ELR (cell line): ENCODE data around the gene RAB3GAP1.
"Not testable (repeated sequence)": the region's sequence is repeated elsewhere in the genome, so short reads cannot be mapped to it uniquely, and the experiment has no call there.

Experiments
- DNase-seq: peaks from one replicate; pipeline ENCODE4 v3.0.0-alpha.2; 2015; ENCODE audit warnings: low read depth

RAB3GAP1 gene

DNA sequence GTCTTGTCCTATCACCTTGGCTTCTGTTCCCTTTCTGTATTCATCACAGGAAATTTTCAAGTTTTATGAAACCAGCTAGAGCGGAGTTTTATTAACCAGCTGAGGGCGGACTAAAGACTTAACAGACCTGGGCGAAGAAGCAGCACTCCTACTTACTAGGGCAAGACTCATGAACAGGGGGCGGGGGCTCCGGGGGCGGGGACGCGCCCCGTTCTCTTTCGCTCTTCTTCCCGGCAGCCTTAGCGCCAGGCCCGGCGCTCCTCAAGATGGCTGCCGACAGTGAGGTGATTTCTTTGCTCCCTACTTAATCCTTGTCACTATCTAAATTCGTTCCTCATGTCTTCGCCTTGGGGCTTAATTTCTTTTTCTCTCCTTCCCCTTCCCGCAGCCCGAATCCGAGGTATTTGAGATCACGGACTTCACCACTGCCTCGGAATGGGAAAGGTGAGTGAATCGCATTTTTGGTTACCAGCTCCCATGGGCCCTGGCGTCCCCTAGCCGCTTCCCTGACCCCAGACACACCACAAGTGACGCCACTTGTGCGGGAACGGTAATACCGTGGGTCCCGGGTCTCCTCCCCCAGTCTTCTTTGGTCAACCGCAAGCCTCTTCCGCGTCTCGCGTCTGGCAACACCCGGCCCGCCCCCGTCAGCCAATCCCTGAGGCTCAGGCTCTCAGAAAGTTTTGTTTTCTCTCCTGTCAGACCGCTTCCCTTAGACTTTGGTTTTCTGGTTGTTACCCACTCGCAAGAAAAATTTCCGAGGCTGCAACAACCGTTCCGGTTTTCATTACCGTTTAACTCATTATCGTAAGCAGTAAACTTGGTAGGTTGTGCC lies at the start of gene RAB3GAP1:
Gene RAB3GAP1 (plus strand): TSS at position 251 of the 835 bp plus-strand sequence. CDS start 16 bp downstream, at position 267.
- DNase-seq: peak; percentile 89

DNA sequence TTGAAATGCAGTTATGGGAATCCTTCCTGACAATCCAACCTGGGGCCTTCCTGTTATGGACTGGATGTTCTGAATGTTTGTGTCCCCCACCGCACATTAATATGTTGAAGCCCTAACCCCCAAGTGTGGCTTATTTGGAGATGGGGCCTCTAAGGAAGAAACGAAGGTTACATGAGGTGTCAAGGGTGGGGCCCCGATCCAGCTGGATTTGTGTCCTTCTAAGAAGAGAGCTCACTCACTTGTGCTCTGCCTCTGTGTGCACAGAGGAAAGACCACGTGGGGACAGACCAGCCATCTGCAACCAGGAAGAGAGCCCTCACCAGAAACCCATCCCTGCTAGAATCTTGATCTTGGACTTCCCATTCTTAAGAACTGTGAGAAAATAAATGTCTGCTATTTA lies 49.3 kb upstream of the RAB3GAP1 start:
- no peak for DNase-seq

DNA sequence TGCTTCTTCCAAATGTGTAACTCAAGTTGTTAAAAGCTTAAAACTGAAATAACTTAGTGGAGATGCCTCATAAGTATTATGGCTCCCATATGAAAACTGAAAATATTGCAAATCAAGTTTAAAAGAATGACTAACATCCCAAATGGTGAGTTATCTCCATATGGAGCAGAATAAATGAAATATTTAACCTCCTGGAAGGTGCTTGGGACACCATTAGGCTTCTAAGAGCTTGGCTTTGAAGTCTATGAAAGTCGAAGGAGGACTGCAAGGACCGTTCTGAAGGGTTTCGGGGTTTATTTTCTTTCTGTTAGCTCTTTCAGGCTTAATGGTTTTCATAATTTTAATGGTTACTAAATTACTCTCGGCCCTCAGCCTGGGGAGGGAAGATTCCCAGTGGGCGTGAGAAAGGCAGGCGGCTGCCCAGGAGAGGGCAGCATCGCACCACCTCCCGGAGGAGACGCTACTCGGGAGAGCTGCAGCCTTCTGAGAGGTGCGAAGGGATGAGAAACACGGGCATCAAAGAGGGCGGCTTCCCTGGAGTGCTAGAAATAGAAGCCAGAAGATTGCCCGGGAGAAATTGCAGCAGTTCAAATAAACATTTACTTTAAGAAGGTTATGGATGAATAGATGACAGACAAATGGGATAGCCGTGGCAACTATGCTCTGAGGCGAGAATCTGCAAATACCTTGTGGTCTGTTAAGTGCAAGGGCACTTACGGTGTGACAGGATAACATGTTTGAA lies 47.9 kb upstream of the RAB3GAP1 start:
- peak; percentile 82 for DNase-seq

DNA sequence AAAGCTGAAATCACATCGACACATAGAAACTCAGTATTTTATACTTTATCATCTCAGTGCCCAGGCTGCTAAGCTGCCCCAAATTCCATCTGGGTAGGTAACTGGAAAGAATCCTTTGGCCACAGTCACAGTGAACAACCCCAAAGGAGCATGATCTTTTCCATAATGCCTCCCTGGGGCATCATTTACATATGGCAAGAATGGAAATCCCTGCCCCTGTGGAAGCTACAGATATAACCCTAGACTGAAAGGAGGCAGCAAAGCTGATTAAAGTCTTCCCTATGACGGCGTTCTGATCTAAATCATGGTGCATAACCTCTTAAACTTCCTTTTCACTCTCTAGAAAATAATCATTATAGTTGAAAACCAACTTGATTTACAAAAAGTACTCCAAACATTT lies 46.3 kb upstream of the RAB3GAP1 start:
- no peak for DNase-seq

DNA sequence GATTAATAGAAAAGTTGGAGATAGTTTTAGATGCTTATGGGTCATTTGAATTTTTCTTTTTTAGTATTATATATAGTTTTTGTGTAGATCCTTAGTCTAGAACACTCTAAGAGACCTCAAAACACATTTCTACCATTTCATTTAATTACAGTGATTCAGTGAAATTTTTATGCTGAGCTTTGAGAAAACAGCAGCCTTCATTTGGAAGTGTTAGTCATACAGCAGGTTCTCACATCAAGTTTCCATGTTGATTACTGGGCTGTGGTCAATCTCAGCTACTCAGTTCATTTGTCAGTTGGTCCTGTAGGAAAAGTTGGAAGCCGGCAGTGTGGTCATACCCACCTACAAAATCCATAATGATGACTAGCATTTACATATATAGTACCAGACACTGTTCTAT lies 42.8 kb upstream of the RAB3GAP1 start:
- DNase-seq: no peak

- no peak for DNase-seq
These were observed 41.7 kb upstream of the RAB3GAP1 start for GRCh38 chr2:135010200-135010942.

- DNase-seq: no peak
These were observed 40.5 kb upstream of the RAB3GAP1 start for GRCh38 chr2:135011633-135012032.

- DNase-seq: no peak
These were observed 30.5 kb upstream of the RAB3GAP1 start for GRCh38 chr2:135021618-135022017.

DNA sequence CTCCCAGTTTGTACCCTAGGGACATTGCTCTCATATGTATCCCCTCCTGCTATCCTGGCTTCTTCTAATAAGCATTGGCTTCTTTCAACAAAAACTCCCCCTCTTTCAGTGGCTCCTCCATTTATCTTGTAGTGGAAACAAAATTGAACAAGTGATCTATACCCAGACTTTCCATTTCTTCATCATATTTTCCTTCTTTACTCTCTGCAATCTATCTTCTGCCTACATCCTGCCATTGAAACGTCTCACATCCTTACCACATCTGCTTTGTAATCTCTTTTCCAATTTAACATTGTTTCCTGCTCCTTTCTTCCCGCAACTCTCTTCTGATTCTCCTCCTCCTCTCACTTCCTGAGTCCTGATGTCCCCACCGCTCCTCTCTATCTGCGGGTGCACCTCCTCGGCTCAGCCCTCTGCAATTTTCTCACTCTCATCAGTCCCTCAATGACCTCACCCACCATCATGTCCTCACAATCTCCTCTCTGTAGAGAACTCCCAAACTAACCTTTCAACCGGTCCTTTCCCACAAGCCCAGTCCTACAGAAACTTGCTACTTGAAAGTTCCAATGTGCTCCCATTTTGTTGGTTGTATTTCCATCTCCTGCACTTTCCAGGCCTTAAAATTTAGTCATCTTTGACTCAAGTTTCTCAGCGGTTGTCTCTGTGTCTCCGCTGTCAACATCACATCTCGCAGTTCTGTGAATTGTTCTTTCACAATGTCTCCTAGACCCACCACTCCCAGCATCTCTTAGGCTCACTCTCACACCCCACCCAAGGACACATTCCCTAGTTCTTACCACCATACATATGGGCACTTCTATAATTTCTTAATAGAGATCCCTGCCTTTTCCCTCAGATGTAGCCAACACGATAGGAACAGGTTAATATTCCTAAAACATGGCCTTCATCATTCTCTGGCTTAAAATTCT lies 28.9 kb upstream of the RAB3GAP1 start:
- DNase-seq: no peak

DNA sequence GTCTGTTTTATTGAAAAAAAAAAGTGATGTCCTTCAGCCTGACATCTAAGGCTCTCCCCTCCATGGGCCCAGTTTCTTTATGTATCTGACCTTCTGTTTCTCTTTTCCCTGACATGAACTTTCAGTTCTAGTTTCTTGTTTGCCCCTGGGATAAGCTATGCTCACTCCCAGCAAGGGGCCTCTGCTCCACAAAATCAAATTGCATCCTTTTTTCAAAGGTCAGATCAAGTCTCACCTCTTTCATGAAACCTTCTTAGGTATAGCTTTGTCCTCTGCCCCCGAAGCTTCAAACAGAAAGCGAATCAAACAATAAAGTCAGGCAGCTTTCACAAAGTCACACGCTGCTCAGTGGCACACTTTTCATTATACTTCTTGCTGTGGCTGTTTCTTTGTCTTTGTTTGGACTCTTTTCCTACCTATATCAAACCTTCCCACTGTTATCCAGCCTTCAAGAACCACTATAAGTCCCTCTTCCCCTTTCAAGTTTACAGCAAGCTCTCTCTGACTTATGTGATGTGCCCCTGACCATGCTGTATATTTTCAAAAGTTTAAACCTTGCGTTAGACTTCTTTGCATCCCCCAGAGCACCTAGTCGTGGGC lies 28.1 kb upstream of the RAB3GAP1 start:
- DNase-seq: no peak

DNA sequence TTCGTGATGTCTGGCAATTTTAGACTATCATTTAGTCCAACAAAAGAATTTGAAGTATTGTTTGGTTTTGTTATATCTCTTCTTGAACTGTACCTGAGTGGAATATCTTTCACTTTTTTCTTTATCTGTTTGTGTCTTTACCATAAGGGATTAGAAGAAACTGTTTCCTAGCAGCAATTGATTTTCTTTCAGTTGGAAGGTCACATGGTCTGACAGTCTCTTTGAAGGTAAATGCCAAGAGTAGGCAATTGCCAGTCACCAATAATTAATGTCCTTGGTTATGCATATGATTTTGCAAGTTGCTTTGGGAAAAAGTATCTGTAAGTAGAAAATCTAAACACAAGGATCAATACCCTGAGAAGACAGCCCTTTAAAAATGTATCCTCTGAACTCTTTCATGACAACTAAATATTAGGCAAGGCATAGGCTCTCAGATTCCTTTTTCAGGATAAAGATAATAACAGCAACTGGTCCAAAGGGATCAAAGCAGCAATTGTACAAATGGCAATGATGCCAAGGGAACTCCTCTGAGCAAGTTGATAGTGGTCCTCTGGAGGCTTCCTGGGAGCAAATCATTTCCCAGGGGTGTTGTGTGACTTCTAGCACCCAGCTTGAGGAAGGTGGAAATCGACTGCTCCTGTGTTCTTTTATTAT lies 22.5 kb upstream of the RAB3GAP1 start:
- no peak for DNase-seq

GRCh38 chr2:135030826-135031225 lies 21.3 kb upstream of the RAB3GAP1 start:
- DNase-seq: peak; percentile 24

DNA sequence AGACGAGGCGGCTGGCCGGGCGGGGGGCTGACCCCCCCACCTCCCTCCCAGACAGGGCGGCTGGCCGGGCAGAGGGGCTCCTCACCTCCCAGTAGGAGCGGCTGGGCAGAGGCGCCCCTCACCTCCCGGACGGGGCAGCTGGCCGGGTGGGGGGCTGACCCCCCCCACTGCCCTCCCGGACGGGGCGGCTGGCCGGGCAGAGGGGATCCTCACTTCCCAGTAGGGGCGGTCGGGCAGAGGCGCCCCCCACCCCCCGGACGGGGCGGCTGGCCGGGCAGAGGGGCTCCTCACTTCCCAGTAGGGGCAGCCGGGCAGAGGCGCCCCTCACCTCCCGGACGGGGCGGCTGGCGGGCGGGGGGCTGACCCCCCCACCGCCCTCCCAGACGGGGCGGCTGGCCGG lies 18.9 kb upstream of the RAB3GAP1 start:
- not testable (repeated sequence) for DNase-seq

GRCh38 chr2:135037831-135038230 lies 14.3 kb upstream of the RAB3GAP1 start:
- DNase-seq: peak; percentile 12

DNA sequence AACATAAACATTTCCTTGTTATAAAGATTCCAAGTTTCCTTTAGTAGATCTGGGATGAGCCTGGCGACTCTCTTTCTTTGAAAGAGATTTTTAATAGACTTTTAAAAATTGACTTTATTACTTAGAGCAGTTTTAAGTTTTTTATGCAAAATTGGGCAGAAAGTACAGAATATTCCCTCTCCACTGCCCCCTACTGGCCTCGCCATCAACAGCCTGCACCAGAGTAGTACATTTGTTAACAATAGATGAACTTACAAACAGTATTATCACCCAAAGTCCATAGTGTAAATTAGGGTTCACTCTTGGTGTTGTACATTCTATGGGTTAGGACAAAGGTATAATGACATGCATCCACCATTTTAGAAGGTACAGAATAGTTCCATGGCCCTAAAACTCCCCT lies 8.7 kb upstream of the RAB3GAP1 start:
- DNase-seq: no peak

DNA sequence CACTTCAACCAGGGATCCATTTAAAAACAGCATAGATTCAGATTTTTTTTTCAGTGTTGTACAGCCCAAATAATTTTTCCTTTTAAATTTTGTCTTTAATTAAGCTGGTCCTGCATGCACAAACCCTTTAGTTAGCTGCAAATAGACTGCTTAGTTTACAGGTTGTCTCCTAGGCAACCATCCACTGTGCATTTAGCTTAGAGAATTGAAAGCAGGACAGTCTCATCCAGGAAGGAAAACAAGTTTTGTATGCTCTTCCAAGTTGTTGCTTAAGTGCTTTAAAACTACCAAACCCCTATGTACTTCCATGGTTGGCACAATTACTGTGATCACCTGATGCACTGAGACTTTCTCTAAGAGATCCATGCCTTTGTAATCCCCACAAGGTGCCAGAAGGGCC lies 4.8 kb upstream of the RAB3GAP1 start, which contains the start of gene MAP3K19:
Gene MAP3K19 (minus strand): TSS at position 148 of the 400 bp plus-strand sequence. CDS start 22,800 bp downstream, outside the sequence.
- DNase-seq: no peak

DNA sequence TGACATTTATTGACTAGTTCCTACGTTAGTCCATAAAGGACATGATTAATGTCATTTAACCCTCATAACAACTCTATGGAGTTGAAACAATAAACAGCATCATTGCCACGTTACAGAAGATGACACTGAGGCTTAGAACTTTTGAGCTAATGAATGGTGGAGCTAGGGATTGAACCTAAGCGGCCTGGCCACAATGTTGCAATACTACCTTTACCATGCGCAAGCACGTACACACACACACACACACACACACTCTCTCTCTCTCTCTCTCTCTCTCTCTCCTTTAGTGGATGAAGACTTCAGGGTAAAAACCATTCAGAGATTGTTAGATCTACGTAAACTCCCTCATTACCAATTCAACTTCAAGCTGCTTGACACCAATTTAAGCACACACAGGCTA lies 4.0 kb upstream of the RAB3GAP1 start:
- no peak for DNase-seq

DNA sequence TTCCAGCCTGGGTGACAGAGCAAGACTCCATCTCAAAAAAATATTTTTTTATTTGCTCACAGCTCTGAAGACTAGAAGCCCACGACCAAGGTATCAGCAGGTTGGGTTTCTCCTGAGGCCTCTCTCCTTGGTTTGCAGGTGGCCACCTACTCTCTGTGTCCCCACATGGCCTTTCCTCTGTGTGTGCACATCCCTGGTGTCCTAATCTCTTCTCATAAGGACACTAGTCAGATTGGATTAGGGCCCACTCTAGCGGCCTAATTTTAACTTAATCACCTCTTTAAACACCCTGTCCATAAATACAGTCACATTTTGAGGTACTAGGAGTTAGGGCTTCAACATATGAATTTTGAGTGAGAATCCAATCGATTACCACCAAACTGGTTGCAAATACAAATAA lies 2.0 kb upstream of the RAB3GAP1 start:
- DNase-seq: no peak

DNA sequence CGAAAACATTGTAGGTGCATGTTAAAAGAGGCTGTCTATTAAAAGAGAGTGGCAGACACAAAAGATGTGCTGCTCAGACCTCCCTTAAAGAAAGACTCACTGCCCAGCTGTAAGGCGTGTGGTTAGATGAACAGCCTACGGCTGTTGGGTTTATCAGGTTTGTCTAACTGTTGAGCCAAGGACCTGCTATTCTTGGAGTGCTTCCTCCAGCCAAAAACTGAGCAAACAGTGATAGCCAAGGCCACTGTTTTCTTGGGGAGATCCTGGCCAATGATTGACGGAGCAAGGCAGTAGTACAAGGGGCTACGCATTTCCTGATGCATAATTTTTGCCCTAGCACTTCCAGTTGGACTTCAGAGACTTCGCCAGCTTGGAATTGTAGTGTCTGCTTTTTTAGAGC lies 1.4 kb upstream of the RAB3GAP1 start:
- DNase-seq: no peak

GRCh38 chr2:135052997-135053474 lies 944 bp downstream of the RAB3GAP1 start:
- peak; percentile 45 for DNase-seq
